Psoas muscle (tissue), 8 donors: ENCODE results near the gene FBXO48. TPM values are rescaled to one million over a fixed set of nuclear protein-coding genes. Genes with fewer than 3 reads are reported as not detected.

Source experiments
- ATAC-seq, 4 donors: fragments of 200-7000 bp; cut with Tn5 transposase; one replicate each; pipeline ENCODE4 v1.9.1; 2020; ENCODE audit warnings: moderate library complexity in 3 of 4, mild to moderate bottlenecking in 2 of 4
- DNase-seq, 2 donors: peaks; one replicate each; pipeline ENCODE4 v3.0.0-alpha.2; 2020
- H3K27ac ChIP-seq: fragments of 200-600 bp; one replicate; pipeline ENCODE4 v1.8.0; 2022
- H3K27me3 ChIP-seq, 3 donors: fragments of 200-600 bp in 1 of 3; one replicate each; pipeline versions ENCODE4 v1.6.1 to v1.8.0; 2013 to 2022; ENCODE audit warnings: low read length in 2 of 3, mild to moderate bottlenecking in 2 of 3, moderate library complexity in 1 of 3; ENCODE audit not compliant: insufficient read depth in 3 of 3
- H3K36me3 ChIP-seq, 2 donors: fragments of 200-600 bp in 1 of 2; one replicate each; pipeline versions ENCODE4 v1.6.1 to v1.8.0; 2013 to 2022; ENCODE audit warnings: low read depth in 1 of 2, mild to moderate bottlenecking in 1 of 2, moderate library complexity in 1 of 2; ENCODE audit not compliant: insufficient read depth in 1 of 2
- H3K4me1 ChIP-seq: fragments of 200-600 bp; one replicate; pipeline ENCODE4 v1.8.0; 2022
- H3K4me3 ChIP-seq: fragments of 200-600 bp; one replicate; pipeline ENCODE4 v1.8.0; 2022; ENCODE audit warnings: mild to moderate bottlenecking
- H3K9me3 ChIP-seq: fragments of 200-600 bp; one replicate; pipeline ENCODE4 v1.8.0; 2022
- WGBS, 3 donors: extraction: QIAGEN DNeasy Blood & Tissue Kit; methylation state at CpG; one replicate each; pipeline versions ENCODE4 v1.1.6 to v1.1.7; 2013; 5-methylcytosine and 5-hydroxymethylcytosine counted together
- intact Hi-C, 2 donors: fragments of 100-400 bp; cut with DNase I; formaldehyde crosslinking; loops; one replicate each; pipeline versions ENCODE4 v1.11.0 to v1.14.2; 2022
- polyA plus RNA-seq, 3 donors: library from polyadenylated mRNA; stranded (reverse); fragments of 200-250 nt; gene quantifications; one replicate each; pipeline ENCODE4 v1.2.3, GENCODE V29; 2013
- total RNA-seq, 4 donors: library from RNA; stranded (reverse); fragmentation: NEBNext Ultra II Directional in 2 of 4; extraction: Animal tissue kit (Norgen Biotek cat#: 25700) in 2 of 4; gene quantifications; one replicate each; pipeline versions ENCODE4 v1.2.1 to v1.2.4, GENCODE V29; 2021 to 2023
- TF ChIP-seq, protein P1 (sequence below): fragments of 200-600 bp; IDR thresholded peaks from one replicate; pipeline ENCODE4 v1.8.0; 2022; ENCODE audit warnings: antibody characterized with exemption
- donor health status: healthy with polysubstance abuse.
- donor health status: DM: no; HTN: no; CAD: no; lungs with moderate emphysema.
- donor health status: Bipolar disorder and iron deficiency.
- donor health status: healthy.
- donor health status: DM: yes; HTN: yes; CAD: no.
- donor health status: DM: no; HTN: no; CAD: no.
- donor health status: DM: no; HTN: no; CAD: no.
- donor health status: DM: yes; HTN: yes; CAD: no.

FBXO48 gene
- total and polyA plus RNA-seq, 7 donors, result 0.57 to 4.3 (median 0.97) TPM

DNA sequence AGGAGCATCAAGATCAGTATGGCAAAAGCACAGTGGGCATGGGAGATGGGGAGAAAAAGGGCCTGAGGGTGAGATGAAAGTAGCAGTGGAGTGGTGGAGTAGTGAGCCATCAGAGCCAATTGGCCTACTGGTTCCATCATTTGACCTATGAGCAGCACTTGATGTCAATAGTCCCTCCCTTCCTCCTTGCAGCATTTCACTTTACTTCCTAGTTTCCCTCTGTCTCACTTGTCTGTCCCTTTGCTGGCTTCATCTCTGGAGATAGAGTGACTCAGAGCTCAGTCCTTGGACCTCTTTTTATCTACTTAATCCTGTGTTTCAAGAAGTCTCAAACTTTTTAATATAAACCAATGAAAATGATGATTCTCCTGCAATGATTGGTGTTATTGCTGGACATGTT, 32.1 kb downstream of the FBXO48 start:
- ATAC-seq (no peak), DNase-seq (no peak)
- intact Hi-C loops, result no loop called here
- TF ChIP-seq, protein P1, sequence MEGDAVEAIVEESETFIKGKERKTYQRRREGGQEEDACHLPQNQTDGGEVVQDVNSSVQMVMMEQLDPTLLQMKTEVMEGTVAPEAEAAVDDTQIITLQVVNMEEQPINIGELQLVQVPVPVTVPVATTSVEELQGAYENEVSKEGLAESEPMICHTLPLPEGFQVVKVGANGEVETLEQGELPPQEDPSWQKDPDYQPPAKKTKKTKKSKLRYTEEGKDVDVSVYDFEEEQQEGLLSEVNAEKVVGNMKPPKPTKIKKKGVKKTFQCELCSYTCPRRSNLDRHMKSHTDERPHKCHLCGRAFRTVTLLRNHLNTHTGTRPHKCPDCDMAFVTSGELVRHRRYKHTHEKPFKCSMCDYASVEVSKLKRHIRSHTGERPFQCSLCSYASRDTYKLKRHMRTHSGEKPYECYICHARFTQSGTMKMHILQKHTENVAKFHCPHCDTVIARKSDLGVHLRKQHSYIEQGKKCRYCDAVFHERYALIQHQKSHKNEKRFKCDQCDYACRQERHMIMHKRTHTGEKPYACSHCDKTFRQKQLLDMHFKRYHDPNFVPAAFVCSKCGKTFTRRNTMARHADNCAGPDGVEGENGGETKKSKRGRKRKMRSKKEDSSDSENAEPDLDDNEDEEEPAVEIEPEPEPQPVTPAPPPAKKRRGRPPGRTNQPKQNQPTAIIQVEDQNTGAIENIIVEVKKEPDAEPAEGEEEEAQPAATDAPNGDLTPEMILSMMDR, result no peak
- Histone ChIP-seq H3K27me3 (no peaks in the 10 kb centered on the region), H3K36me3 (no peaks in the 10 kb centered on the region), H3K4me1 (no peaks in the 10 kb centered on the region), H3K9me3 (no peaks in the 10 kb centered on the region), H3K4me3 (no peak overlapping the region), H3K27ac (no peak overlapping the region)

DNA sequence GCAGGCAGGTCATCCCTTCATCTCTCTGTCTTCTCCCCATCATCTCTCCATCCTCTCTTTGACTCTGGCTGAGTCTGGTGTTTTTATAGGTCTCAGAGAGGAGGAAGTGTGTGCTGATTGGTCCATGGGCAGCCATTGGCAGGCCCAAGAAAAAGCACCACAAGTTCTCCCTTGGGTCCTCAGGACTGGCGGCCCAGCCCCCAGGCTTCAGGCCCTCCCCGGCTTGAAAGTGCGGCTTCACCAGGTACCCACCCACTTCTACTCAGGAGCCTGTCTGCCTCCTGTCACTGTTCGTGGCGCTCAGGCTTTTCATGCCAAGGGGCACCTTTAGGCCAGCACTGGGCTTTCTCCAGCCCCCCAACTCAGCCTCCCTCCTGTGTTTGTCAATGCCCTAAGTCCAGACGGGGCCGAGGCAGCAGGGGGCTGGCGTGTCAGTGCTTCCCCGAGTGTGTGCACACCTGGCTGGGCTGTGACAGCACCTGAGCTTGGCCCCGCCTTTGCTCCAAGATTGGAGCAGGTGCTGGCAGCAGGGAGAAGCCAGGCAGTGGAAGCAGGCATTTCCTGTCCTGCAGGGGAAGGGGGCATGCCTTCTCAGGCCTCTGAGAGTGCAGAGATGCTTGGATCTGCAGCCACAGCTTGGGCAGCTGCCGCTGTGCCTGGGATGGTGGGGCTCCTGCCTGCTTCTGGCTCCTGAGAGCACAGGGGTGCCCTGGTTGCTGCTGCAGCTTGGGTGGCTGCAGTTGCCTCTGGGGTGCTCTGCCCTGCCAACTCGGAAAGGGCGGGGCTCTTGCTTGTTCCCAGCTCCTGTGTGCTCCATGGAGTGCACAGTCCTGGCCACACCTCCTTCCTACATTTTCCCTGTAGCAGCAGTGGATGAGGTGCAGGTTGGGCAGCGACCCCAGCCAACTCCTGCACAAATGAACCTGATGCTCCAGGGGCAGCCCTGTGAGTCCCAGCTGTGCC, 34.1 kb downstream of the FBXO48 start:
- Histone ChIP-seq H3K9me3 (no peaks in the 10 kb centered on the region), H3K4me3 (no peak overlapping the region), H3K36me3 (no peaks in the 10 kb centered on the region), H3K27me3 (no peaks in the 10 kb centered on the region), H3K27ac (no peak overlapping the region), H3K4me1 (no peaks in the 10 kb centered on the region)
- DNase-seq (no peak), ATAC-seq (no peak)
- intact Hi-C loops, result no loop called here
- TF ChIP-seq, protein P1, result no peak
- 76 to 88% (median 82%) methylated on average over 12 to 14 of the region's 14 CpGs for WGBS, 3 donors

DNA sequence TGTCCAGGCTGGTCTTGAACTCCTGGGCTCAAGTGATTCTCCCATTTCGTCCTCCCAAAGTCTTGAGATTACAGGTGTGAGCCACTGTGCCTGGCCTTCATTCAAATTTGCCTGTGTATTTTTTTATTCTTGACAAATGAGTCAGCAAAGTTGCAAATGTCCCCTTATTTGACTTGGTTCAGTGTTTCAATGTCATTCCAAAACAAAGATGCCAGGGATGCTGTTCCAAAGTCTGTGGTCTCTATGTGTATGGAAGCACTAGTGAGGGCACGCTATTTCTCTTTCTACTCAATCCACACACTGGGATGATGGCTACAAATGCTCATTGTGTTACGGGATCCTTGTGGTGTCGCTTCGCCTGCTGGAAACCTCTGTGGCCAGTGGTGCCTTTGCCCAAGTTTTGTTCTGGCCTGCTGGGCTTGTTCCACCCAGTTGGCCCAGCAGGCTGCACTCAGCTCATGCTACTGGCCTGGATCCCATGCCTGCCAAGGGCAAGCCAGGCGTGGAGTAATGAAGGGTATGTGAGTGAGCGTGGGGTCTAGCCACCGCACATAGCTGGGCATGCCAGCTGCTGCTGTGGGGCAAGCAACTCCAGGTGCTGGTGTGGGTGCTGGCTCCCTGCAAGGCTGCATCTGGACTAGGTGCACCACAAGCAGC, 35.6 kb downstream of the FBXO48 start:
- Histone ChIP-seq H3K27me3 (no peaks in the 10 kb centered on the region), H3K4me1 (no peaks in the 10 kb centered on the region), H3K36me3 (no peaks in the 10 kb centered on the region), H3K9me3 (no peaks in the 10 kb centered on the region), H3K4me3 (no peak overlapping the region), H3K27ac (no peak overlapping the region)
- no peak for DNase-seq
- WGBS, 3 donors, result 44 to 62% (median 45%) methylated on average over 8 of the region's 8 CpGs
- intact Hi-C loops, result no loop called here
- ATAC-seq, result no peak
- TF ChIP-seq, protein P1, result no peak

DNA sequence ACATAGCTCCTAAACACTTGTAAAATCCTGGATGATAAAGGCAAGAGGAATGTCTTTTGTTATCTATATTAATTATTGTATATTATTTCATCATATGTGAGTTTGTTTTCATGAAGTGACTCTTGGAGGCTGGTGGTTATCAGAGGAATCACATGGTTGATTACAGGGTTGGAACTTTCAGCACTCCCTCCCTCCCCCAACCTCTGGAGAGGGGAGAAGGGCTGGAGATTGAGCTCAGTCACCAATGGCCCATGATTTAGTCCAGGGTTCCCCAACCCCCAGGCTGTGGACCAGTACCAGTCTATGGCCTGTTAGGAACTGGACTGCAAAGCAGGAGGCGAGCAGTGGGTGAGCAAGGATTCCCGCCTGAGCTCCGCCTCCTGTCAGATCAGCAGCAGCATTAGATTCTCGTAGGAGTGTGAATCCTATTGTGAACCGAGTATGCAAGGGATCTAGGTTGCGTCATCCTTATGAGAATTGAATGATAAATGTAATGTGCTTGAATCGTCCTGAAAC, 37.7 kb downstream of the FBXO48 start:
- no peaks in the 10 kb centered on the region for H3K36me3 ChIP-seq
- H3K27ac ChIP-seq, result no peak overlapping the region
- DNase-seq, result no peak
- whole genome bisulfite sequencing, 3 donors, result 73 to 77% (median 76%) methylated on average over 7 of the region's 7 CpGs
- no peaks in the 10 kb centered on the region for H3K4me1 ChIP-seq
- TF ChIP-seq, protein P1, result no peak
- ATAC-seq, result no peak
- intact Hi-C loops, result no loop called here
- no peaks in the 10 kb centered on the region for H3K27me3 ChIP-seq
- H3K4me3 ChIP-seq, result no peak overlapping the region
- no peaks in the 10 kb centered on the region for H3K9me3 ChIP-seq
